DND-41 (cell line): Measurements from ENCODE around the gene LDB1.
A peak's percentile ranks its signal among the peaks of the same experiment; 100 is the strongest.

Experiments used
- ATAC-seq: fragments of 200-7000 bp; cut with Tn5 transposase; 3 replicates; pipeline ENCODE4 v1.9.1; 2021; ENCODE audit warnings: low read depth; ENCODE audit not compliant: insufficient read depth
- DNase-seq: peaks from one replicate; pipeline ENCODE4 v3.0.0-alpha.2; 2020
- H2AFZ ChIP-seq: 2 replicates; pipeline ENCODE4 v1.6.0; 2012; ENCODE audit warnings: low read depth, low read length
- H3K27ac ChIP-seq: 2 replicates; pipeline ENCODE4 v1.5.1; 2012; ENCODE audit warnings: low read length, inconsistent platforms
- H3K27me3 ChIP-seq: fragments of 200-600 bp; sonication (generic); 2 replicates; pipeline ENCODE4 v1.6.0; 2012; ENCODE audit warnings: low read length, mild to moderate bottlenecking, inconsistent platforms; ENCODE audit not compliant: insufficient read depth, poor library complexity
- H3K36me3 ChIP-seq: 2 replicates; pipeline ENCODE4 v1.5.1; 2012; ENCODE audit warnings: low read length, inconsistent platforms; ENCODE audit not compliant: insufficient read depth
- H3K4me1 ChIP-seq: 2 replicates; pipeline ENCODE4 v1.5.1; 2012; ENCODE audit warnings: mild to moderate bottlenecking, low read length; ENCODE audit not compliant: insufficient read depth
- H3K4me2 ChIP-seq: 2 replicates; pipeline ENCODE4 v1.6.0; 2012; ENCODE audit warnings: mild to moderate bottlenecking, moderate library complexity, low read length, inconsistent platforms; ENCODE audit not compliant: insufficient read depth
- H3K4me3 ChIP-seq, 2 experiments: fragments of 200-600 bp in 1 of 2; shearing (Covaris generic) in 1 of 2; 2 replicates each; pipeline ENCODE4 v1.5.1; 2012 to 2016; ENCODE audit warnings: inconsistent platforms in 2 of 2, low read length in 2 of 2, mild to moderate bottlenecking in 2 of 2, low read depth in 1 of 2, moderate library complexity in 1 of 2
- H3K79me2 ChIP-seq: 2 replicates; pipeline ENCODE4 v1.6.0; 2012; ENCODE audit warnings: low read length, inconsistent platforms; ENCODE audit not compliant: insufficient read depth
- H3K9ac ChIP-seq: 2 replicates; pipeline ENCODE4 v1.6.0; 2012; ENCODE audit warnings: low read depth, mild to moderate bottlenecking, inconsistent platforms, low read length, moderate library complexity
- H3K9me3 ChIP-seq: 2 replicates; pipeline ENCODE4 v1.5.1; 2012; ENCODE audit warnings: low read length, moderate library complexity, mild to moderate bottlenecking, inconsistent platforms; ENCODE audit not compliant: insufficient read depth, severe bottlenecking
- H4K20me1 ChIP-seq: 2 replicates; pipeline ENCODE4 v1.6.0; 2012; ENCODE audit warnings: low read length; ENCODE audit not compliant: insufficient read depth
- CTCF ChIP-seq: IDR thresholded peaks from 2 replicates; pipeline ENCODE4 v1.5.1; 2012; ENCODE audit warnings: borderline replicate concordance, low read length, moderate library complexity, mild to moderate bottlenecking; ENCODE audit not compliant: poor library complexity, severe bottlenecking; ENCODE audit errors: extremely low read depth
- EZH2 ChIP-seq: IDR thresholded peaks from 3 replicates; pipeline ENCODE4 v1.6.1; 2012; ENCODE audit warnings: borderline replicate concordance, low read depth, mild to moderate bottlenecking, moderate library complexity, low read length, inconsistent platforms; ENCODE audit not compliant: severe bottlenecking

LDB1 gene

GRCh38 chr10:102123223-102123622 lies 3.1 kb upstream of the LDB1 start:
- peaks cover 32% of the 10 kb centered on the region for H3K4me1 ChIP-seq
- no peak overlapping the region for H2AFZ ChIP-seq
- no peak for DNase-seq
- H3K9ac ChIP-seq = no peak overlapping the region
- ATAC-seq = no peak
- TF ChIP-seq EZH2 (no peak), CTCF (no peak)
- no peak overlapping the region for H3K4me3 ChIP-seq
- H4K20me1 ChIP-seq = peaks cover 4% of the 10 kb centered on the region; the same call in 1 of the 2 replicates
- no peak overlapping the region for H3K27ac ChIP-seq
- no peak overlapping the region for H3K4me2 ChIP-seq
- peaks cover 23% of the 10 kb centered on the region for H3K79me2 ChIP-seq
- no peaks in the 10 kb centered on the region for H3K9me3 ChIP-seq
- H3K27me3 ChIP-seq = no peaks in the 10 kb centered on the region
- H3K36me3 ChIP-seq = no peaks in the 10 kb centered on the region

- H3K27me3 ChIP-seq = no peaks in the 10 kb centered on the region
- H2AFZ ChIP-seq = no peak overlapping the region
- no peak overlapping the region for H3K4me3 ChIP-seq
- H3K4me2 ChIP-seq = no peak overlapping the region
- H3K79me2 ChIP-seq = peaks cover 31% of the 10 kb centered on the region
- H3K27ac ChIP-seq = no peak overlapping the region
- no peak for ATAC-seq
- H4K20me1 ChIP-seq = peaks cover 4% of the 10 kb centered on the region; the same call in 1 of the 2 replicates
- H3K4me1 ChIP-seq = peaks cover 39% of the 10 kb centered on the region
- H3K9me3 ChIP-seq = no peaks in the 10 kb centered on the region
- DNase-seq = no peak
- TF ChIP-seq CTCF (no peak), EZH2 (no peak)
- H3K9ac ChIP-seq = no peak overlapping the region
- no peaks in the 10 kb centered on the region for H3K36me3 ChIP-seq
Observed at GRCh38 chr10:102122450-102122849, 2.3 kb upstream of the LDB1 start.

GRCh38 chr10:102121739-102122372 lies 1.7 kb upstream of the LDB1 start:
- Histone ChIP-seq H3K9ac (peak overlapping the region; percentile 89; the same call in 1 of the 2 replicates), H3K27me3 (no peaks in the 10 kb centered on the region), H3K4me3 (peak overlapping the region in 1 of 2 experiments; percentile 91; a peak in 1 of 4 replicates), H3K4me1 (peaks cover 45% of the 10 kb centered on the region), H3K9me3 (no peaks in the 10 kb centered on the region), H4K20me1 (peaks cover 4% of the 10 kb centered on the region; the same call in 1 of the 2 replicates), H3K27ac (peak overlapping the region; percentile 89; the same call in 1 of the 2 replicates), H3K36me3 (no peaks in the 10 kb centered on the region), H3K4me2 (peak overlapping the region; percentile 85), H3K79me2 (peaks cover 37% of the 10 kb centered on the region), H2AFZ (peak overlapping the region; percentile 89; the same call in 1 of the 2 replicates)
- DNase-seq = no peak
- TF ChIP-seq CTCF (no peak), EZH2 (no peak)
- ATAC-seq = no peak
